Measurements from ENCODE around the gene ST3GAL4. TPM values are rescaled to one million over a fixed set of nuclear protein-coding genes. Genes with fewer than 3 reads are reported as not detected.

ST3GAL4 gene
- total RNA-seq, 1 experiment from 2014 or later, result 11.2 TPM

GRCh38 chr11:126313826-126314225 is 41.7 kb upstream of the ST3GAL4 start:
- TF ChIP-seq CTCF (IDR thresholded peaks at IDR 0.05; ENCODE audit: insufficient read depth in 1 of 2, low read depth in 1 of 2, low read length in 1 of 2, severe bottlenecking in 1 of 2, unreplicated experiment in 1 of 2), result no peak
- Histone ChIP-seq H3K27me3 (replicated peaks; ENCODE audit: control insufficient read depth, insufficient read depth, low read length) (no peaks in the 10 kb centered on the region), H3K36me3 (ENCODE audit: control insufficient read depth, insufficient read depth, low read length) (no peaks in the 10 kb centered on the region), H3K9me3 (no peaks in the 10 kb centered on the region), H3K4me1 (0 out of 2 replicates have a peak, but pooled peaks cover 6% of the 10 kb centered on the region), H3K4me3 (ENCODE audit: low read depth, low read length) (no peak overlapping the region)
- Mint-ChIP-seq H3K27ac (ENCODE audit: unreplicated experiment) (no peak overlapping the region), H3K4me3 (ENCODE audit: unreplicated experiment) (no peak overlapping the region), H3K4me1 (ENCODE audit: low read depth, unreplicated experiment) (peaks cover 6% of the 10 kb centered on the region), H3K36me3 (ENCODE audit: insufficient read depth, unreplicated experiment) (peaks cover 11% of the 10 kb centered on the region), H3K27me3 (ENCODE audit: insufficient read depth, unreplicated experiment) (no peaks in the 10 kb centered on the region), H3K9me3 (ENCODE audit: unreplicated experiment) (no peaks in the 10 kb centered on the region)
- ChIA-PET POLR2A (no interaction called here), CTCF (no interaction called here)
- no TSS peak for BruUV-seq (replicated peaks)
- no peak for DNase-seq
- intact Hi-C loops (cut with micrococcal nuclease; ENCODE audit: unreplicated experiment), result loop anchor here (5.0 to 10.0 kb wide), 2 partner anchors 98 to 291 kb away; no protein-coding TSS in a partner anchor

GRCh38 chr11:126317432-126317755 is 38.1 kb upstream of the ST3GAL4 start:
- BruUV-seq (replicated peaks), result no TSS peak
- ChIA-PET CTCF (no interaction called here), POLR2A (no interaction called here)
- Mint-ChIP-seq H3K4me3 (ENCODE audit: unreplicated experiment) (no peak overlapping the region), H3K9me3 (ENCODE audit: unreplicated experiment) (no peaks in the 10 kb centered on the region), H3K27me3 (ENCODE audit: insufficient read depth, unreplicated experiment) (no peaks in the 10 kb centered on the region), H3K36me3 (ENCODE audit: insufficient read depth, unreplicated experiment) (peaks cover 11% of the 10 kb centered on the region), H3K27ac (ENCODE audit: unreplicated experiment) (no peak overlapping the region), H3K4me1 (ENCODE audit: low read depth, unreplicated experiment) (peaks cover 6% of the 10 kb centered on the region)
- Histone ChIP-seq H3K4me3 (ENCODE audit: low read depth, low read length) (no peak overlapping the region), H3K27me3 (replicated peaks; ENCODE audit: control insufficient read depth, insufficient read depth, low read length) (no peaks in the 10 kb centered on the region), H3K9me3 (no peaks in the 10 kb centered on the region), H3K36me3 (ENCODE audit: control insufficient read depth, insufficient read depth, low read length) (no peaks in the 10 kb centered on the region), H3K4me1 (0 out of 2 replicates have a peak, but pooled peaks cover 6% of the 10 kb centered on the region)
- intact Hi-C loops (cut with micrococcal nuclease; ENCODE audit: unreplicated experiment), result loop anchor here (10.0 kb wide), 1 partner anchor 287 kb away; no protein-coding TSS in a partner anchor
- DNase-seq, result no peak
- TF ChIP-seq CTCF (IDR thresholded peaks at IDR 0.05; ENCODE audit: insufficient read depth in 1 of 2, low read depth in 1 of 2, low read length in 1 of 2, severe bottlenecking in 1 of 2, unreplicated experiment in 1 of 2), result no peak

GRCh38 chr11:126317756-126318573 is 37.5 kb upstream of the ST3GAL4 start:
- DNase-seq, result no peak
- no peaks in the 10 kb centered on the region for H3K36me3 ChIP-seq (ENCODE audit: control insufficient read depth, insufficient read depth, low read length)
- H3K27me3 ChIP-seq (replicated peaks; ENCODE audit: control insufficient read depth, insufficient read depth, low read length), result no peaks in the 10 kb centered on the region
- BruUV-seq (replicated peaks), result no TSS peak
- intact Hi-C loops (cut with micrococcal nuclease; ENCODE audit: unreplicated experiment), result loop anchor here (10.0 kb wide), 1 partner anchor 287 kb away; no protein-coding TSS in a partner anchor
- no peak overlapping the region for H3K4me3 Mint-ChIP-seq (ENCODE audit: unreplicated experiment)
- H3K9me3 ChIP-seq, result no peaks in the 10 kb centered on the region
- H3K4me1 ChIP-seq, result 0 out of 2 replicates have a peak, but pooled peaks cover 6% of the 10 kb centered on the region
- POLR2A ChIA-PET, result no interaction called here
- TF ChIP-seq CTCF (IDR thresholded peaks at IDR 0.05; ENCODE audit: insufficient read depth in 1 of 2, low read depth in 1 of 2, low read length in 1 of 2, severe bottlenecking in 1 of 2, unreplicated experiment in 1 of 2), result no peak
- CTCF ChIA-PET, result interaction anchor here (0.7 kb wide), 1 partner anchor 267 kb away, joined by 3 read pairs; no protein-coding TSS in a partner anchor
- peaks cover 6% of the 10 kb centered on the region for H3K4me1 Mint-ChIP-seq (ENCODE audit: low read depth, unreplicated experiment)
- H3K27ac Mint-ChIP-seq (ENCODE audit: unreplicated experiment), result no peak overlapping the region
- H3K9me3 Mint-ChIP-seq (ENCODE audit: unreplicated experiment), result no peaks in the 10 kb centered on the region
- H3K27me3 Mint-ChIP-seq (ENCODE audit: insufficient read depth, unreplicated experiment), result no peaks in the 10 kb centered on the region
- H3K36me3 Mint-ChIP-seq (ENCODE audit: insufficient read depth, unreplicated experiment), result peaks cover 8% of the 10 kb centered on the region
- no peak overlapping the region for H3K4me3 ChIP-seq (ENCODE audit: low read depth, low read length)
